Transverse colon (tissue), 3 donors: ENCODE measurements around the gene ITGA6.

Source experiments
- CTCF ChIP-seq, 5 experiments: fragments of 200-600 bp in 3 of 5; fragments of 450-650 bp in 2 of 5; sonication (generic) in 3 of 5; IDR thresholded peaks; 1 replicate in 2 of 5; 2 replicates in 3 of 5; pipeline ENCODE4 v1.5.1; 2016 to 2017; ENCODE audit warnings: antibody characterized with exemption in 5 of 5, inconsistent platforms in 3 of 5, mild to moderate bottlenecking in 2 of 5, moderate library complexity in 1 of 5
- EP300 ChIP-seq: sonication (generic); formaldehyde crosslinking; IDR thresholded peaks from one replicate; pipeline ENCODE4 v1.6.1; 2017; ENCODE audit warnings: antibody characterized with exemption, low read depth
- POLR2A ChIP-seq: fragments of 450-650 bp; IDR thresholded peaks from one replicate; pipeline ENCODE4 v1.6.1; 2016; ENCODE audit warnings: antibody characterized with exemption, mild to moderate bottlenecking, moderate library complexity

- no peak for TF ChIP-seq EP300
- TF ChIP-seq CTCF (IDR thresholded peaks at IDR 0.05) = no peak
- TF ChIP-seq POLR2A = no peak
These were observed 21.3 kb downstream of the ITGA6 start for GRCh38 chr2:172448544-172449267.
